IMR-90 (cell line): Measurements from ENCODE around the gene DCANP1.

Source experiments
- CEBPB ChIP-seq: IDR thresholded peaks from 2 replicates; pipeline ENCODE4 v1.6.1; 2012; ENCODE audit warnings: low read depth, low read length, improper control_type of control experiment
- CHD1 ChIP-seq: IDR thresholded peaks from 2 replicates; pipeline ENCODE4 v1.6.1; 2012; ENCODE audit warnings: low read depth, low read length, improper control_type of control experiment
- CTCF ChIP-seq: conservative IDR thresholded peaks from 2 replicates; pipeline ENCODE4 v1.5.1; 2012; ENCODE audit warnings: mild to moderate bottlenecking, low read depth, low read length, improper control_type of control experiment
- ELK1 ChIP-seq: fragments of 150-350 bp; IDR thresholded peaks from 2 replicates; pipeline ENCODE4 v1.6.1; 2016; ENCODE audit warnings: low read depth, mild to moderate bottlenecking, low read length, moderate library complexity, borderline replicate concordance
- FOS ChIP-seq: fragments of 150-350 bp; IDR thresholded peaks from 2 replicates; pipeline ENCODE4 v1.6.1; 2016; ENCODE audit warnings: low read depth, low read length
- MAZ ChIP-seq: IDR thresholded peaks from 2 replicates; pipeline ENCODE4 v1.6.1; 2012; ENCODE audit warnings: low read depth, mild to moderate bottlenecking, low read length, improper control_type of control experiment, moderate library complexity, borderline replicate concordance
- MXI1 ChIP-seq: IDR thresholded peaks from 2 replicates; pipeline ENCODE4 v1.6.1; 2012; ENCODE audit warnings: low read depth, mild to moderate bottlenecking, low read length, moderate library complexity, borderline replicate concordance
- POLR2A ChIP-seq: IDR thresholded peaks from 2 replicates; pipeline ENCODE4 v1.6.1; 2012; ENCODE audit warnings: mild to moderate bottlenecking, low read depth, low read length
- RAD21 ChIP-seq: IDR thresholded peaks from 2 replicates; pipeline ENCODE4 v1.6.1; 2012; ENCODE audit warnings: low read length, improper control_type of control experiment
- RCOR1 ChIP-seq: IDR thresholded peaks from 2 replicates; pipeline ENCODE4 v1.6.1; 2012; ENCODE audit warnings: mild to moderate bottlenecking, low read length, improper control_type of control experiment; ENCODE audit not compliant: insufficient replicate concordance
- RFX5 ChIP-seq: IDR thresholded peaks from 2 replicates; pipeline ENCODE4 v1.8.0; 2012; ENCODE audit warnings: low read depth, mild to moderate bottlenecking, low read length, moderate library complexity
- SMC3 ChIP-seq: fragments of 150-350 bp; IDR thresholded peaks from 2 replicates; pipeline ENCODE4 v1.6.1; 2016; ENCODE audit warnings: low read depth, mild to moderate bottlenecking, antibody characterized with exemption, low read length, moderate library complexity
- USF2 ChIP-seq: fragments of 150-350 bp; IDR thresholded peaks from 2 replicates; pipeline ENCODE4 v1.6.1; 2017; ENCODE audit warnings: mild to moderate bottlenecking, antibody characterized with exemption, low read length, low read depth

- TF ChIP-seq MXI1 (no peak), CTCF (no peak), POLR2A (no peak), RAD21 (no peak), FOS (no peak), SMC3 (no peak), USF2 (no peak), CHD1 (no peak), ELK1 (no peak), RFX5 (no peak), CEBPB (no peak), MAZ (no peak), RCOR1 (no peak)
Measured at GRCh38 chr5:135402031-135402430, 45.1 kb downstream of the DCANP1 start.
